GM21360 (cell line): ENCODE results near the gene ANKRD18A.
"Not testable (repeated sequence)": the region's sequence is repeated elsewhere in the genome, so short reads cannot be mapped to it uniquely, and the experiment has no call there.

Experiments
- ATAC-seq: cut with Tn5 transposase; IDR thresholded peaks from one replicate; pipeline ENCODE4 v1.9.1; 2021; ENCODE audit warnings: mild to moderate bottlenecking, moderate library complexity; ENCODE audit not compliant: unreplicated experiment

ANKRD18A gene

GRCh38 chr9:38546497-38547163, 73.8 kb downstream of the ANKRD18A start:
- not testable (repeated sequence) for ATAC-seq

GRCh38 chr9:38540535-38540934, 79.9 kb downstream of the ANKRD18A start:
- ATAC-seq: not testable (repeated sequence)

GRCh38 chr9:38529317-38529716, 91.1 kb downstream of the ANKRD18A start:
- no peak for ATAC-seq

DNA sequence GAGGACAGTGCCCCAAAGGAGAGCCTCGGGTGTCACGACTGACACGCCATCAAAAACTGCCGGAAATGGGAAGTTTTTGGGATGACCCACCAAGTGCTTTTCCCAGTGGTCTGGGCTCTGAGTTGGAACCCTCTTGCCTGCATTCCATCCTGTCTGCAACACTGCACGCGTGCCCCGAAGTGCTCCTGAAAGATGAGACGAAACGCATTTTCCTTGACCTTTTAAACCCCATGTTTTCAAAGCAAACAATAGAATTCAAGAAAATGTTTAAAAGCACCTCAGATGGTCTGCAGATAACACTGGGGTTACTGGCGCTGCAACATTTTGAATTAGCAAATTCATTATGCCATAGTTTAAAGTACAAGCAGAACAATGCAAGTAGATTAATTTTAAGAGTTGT, 92.9 kb downstream of the ANKRD18A start:
- ATAC-seq: no peak

GRCh38 chr9:38526591-38526990, 93.8 kb downstream of the ANKRD18A start:
- ATAC-seq: no peak

- ATAC-seq: no peak
These were observed 97.3 kb downstream of the ANKRD18A start for GRCh38 chr9:38523121-38523520.

DNA sequence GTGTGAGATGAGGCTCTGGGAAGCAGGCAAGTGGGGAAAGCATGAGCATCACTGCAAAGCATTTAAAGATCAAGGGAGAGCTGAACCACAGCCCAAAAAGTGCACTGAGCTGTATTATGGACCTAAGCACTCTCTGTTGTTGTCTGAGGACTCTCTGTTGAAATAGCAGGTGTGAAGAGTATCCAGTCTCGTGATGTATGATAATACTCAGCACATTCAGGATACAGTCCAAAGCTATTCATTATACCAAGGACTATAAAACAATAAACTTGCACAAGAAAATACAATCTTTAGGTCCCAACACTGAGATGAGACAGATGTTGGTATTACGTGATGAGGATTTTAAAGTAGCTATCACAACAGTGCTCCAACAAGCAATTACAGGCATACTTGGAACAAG, 98.6 kb downstream of the ANKRD18A start:
- ATAC-seq: no peak
